Activated CD4-positive, alpha-beta T cell treated with anti-CD3 and anti-CD28 coated beads, Interleukin-2, amount 10 ng/mL, durations not matched to agents 7 days and 5 days (primary cell): ENCODE results near the gene UAP1. TPM values are rescaled to one million over a fixed set of nuclear protein-coding genes. Genes with fewer than 3 reads are reported as not detected.

Experiments
- CTCF ChIA-PET: fragments of 350-600 bp; sonication (Branson Sonifier 250); formaldehyde crosslinking; loops from one replicate; lab custom pipeline; 2021; ENCODE audit warnings: antibody characterized with exemption; lab: Charles Lee
- POLR2A ChIA-PET: fragments of 350-600 bp; sonication (Branson Sonifier 250); formaldehyde crosslinking; loops from one replicate; lab custom pipeline; 2021; ENCODE audit warnings: antibody characterized with exemption; lab: Charles Lee
- DNase-seq: peaks from one replicate; pipeline ENCODE4 v3.0.0-alpha.2; 2020
- H3K27ac Mint-ChIP-seq: one replicate; pipeline ENCODE4 v1.8.0; 2021; ENCODE audit warnings: mild to moderate bottlenecking, moderate library complexity, mixed read lengths
- H3K27me3 Mint-ChIP-seq: one replicate; pipeline ENCODE4 v1.8.0; 2021; ENCODE audit warnings: mixed read lengths
- H3K36me3 Mint-ChIP-seq: one replicate; pipeline ENCODE4 v1.8.0; 2021; ENCODE audit warnings: low read depth, mixed read lengths
- H3K4me1 Mint-ChIP-seq: one replicate; pipeline ENCODE4 v1.8.0; 2021; ENCODE audit warnings: mixed read lengths
- H3K4me3 Mint-ChIP-seq: one replicate; pipeline ENCODE4 v1.8.0; 2021; ENCODE audit warnings: mild to moderate bottlenecking, moderate library complexity, mixed read lengths
- H3K9me3 Mint-ChIP-seq: one replicate; pipeline ENCODE4 v1.8.0; 2021; ENCODE audit warnings: mixed read lengths
- total RNA-seq, 2 experiments: library from RNA; stranded (reverse); gene quantifications; one replicate each; pipeline ENCODE4 v1.2.3, GENCODE V29; 2021

The UAP1 gene
- total RNA-seq, 2 experiments from 2014 or later: 10.9 to 12.3 TPM

DNA sequence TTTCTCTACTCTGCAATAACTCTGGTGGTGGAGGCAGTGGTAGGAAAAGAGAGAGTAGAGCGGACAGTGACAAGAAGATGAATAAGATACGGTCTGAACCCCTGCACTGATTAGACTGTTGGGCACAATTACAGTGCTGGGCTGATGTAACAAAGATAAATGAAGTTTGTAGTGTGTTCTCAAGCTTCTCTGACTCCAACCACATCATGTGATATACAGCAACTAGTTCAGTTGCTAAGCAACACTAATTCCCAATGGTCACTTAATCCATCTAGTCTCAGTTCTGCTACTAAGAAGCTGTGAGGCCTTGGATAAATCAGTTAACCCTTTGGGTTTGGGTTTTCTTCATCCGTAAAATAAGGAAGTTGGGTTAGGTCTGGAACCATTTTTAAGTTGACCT, 88.1 kb downstream of the UAP1 start:
- CTCF ChIA-PET: no interaction called here
- H3K27ac Mint-ChIP-seq: no peak overlapping the region
- H3K4me3 Mint-ChIP-seq: no peak overlapping the region
- no peaks in the 10 kb centered on the region for H3K36me3 Mint-ChIP-seq
- DNase-seq: no peak
- POLR2A ChIA-PET: no interaction called here
- no peaks in the 10 kb centered on the region for H3K4me1 Mint-ChIP-seq
- H3K9me3 Mint-ChIP-seq: no peaks in the 10 kb centered on the region
- peaks cover 20% of the 10 kb centered on the region for H3K27me3 Mint-ChIP-seq

Other genes with a start within 250 kb of the UAP1 start
- gene SPATA46, start 184.9 kb upstream of the UAP1 start, total RNA-seq: not detected
- not detected for gene C1orf226, start 180.0 kb upstream of the UAP1 start, total RNA-seq
- not detected for gene SH2D1B, start 149.6 kb upstream of the UAP1 start, total RNA-seq
- 10 to 100 TPM; 57.3 to 60.6 TPM for gene UHMK1, start 63.9 kb upstream of the UAP1 start, total RNA-seq
- gene DDR2, start 70.7 kb downstream of the UAP1 start, total RNA-seq: under 1 TPM; 0.02 to 0.35 TPM
- 10 to 100 TPM; 22.5 to 23.8 TPM for gene HSD17B7, start 229.0 kb downstream of the UAP1 start, total RNA-seq